Erythroblast (primary cell): ENCODE data around the gene DHX58.

Experiments
- GATA1 ChIP-seq: IDR thresholded peaks from 2 replicates; pipeline ENCODE4 v1.6.1; 2011; ENCODE audit warnings: low read depth, mild to moderate bottlenecking, control low read depth, low read length, moderate library complexity
- POLR2A ChIP-seq: IDR thresholded peaks from 2 replicates; pipeline ENCODE4 v1.6.1; 2011; ENCODE audit warnings: mild to moderate bottlenecking, low read length

DNA sequence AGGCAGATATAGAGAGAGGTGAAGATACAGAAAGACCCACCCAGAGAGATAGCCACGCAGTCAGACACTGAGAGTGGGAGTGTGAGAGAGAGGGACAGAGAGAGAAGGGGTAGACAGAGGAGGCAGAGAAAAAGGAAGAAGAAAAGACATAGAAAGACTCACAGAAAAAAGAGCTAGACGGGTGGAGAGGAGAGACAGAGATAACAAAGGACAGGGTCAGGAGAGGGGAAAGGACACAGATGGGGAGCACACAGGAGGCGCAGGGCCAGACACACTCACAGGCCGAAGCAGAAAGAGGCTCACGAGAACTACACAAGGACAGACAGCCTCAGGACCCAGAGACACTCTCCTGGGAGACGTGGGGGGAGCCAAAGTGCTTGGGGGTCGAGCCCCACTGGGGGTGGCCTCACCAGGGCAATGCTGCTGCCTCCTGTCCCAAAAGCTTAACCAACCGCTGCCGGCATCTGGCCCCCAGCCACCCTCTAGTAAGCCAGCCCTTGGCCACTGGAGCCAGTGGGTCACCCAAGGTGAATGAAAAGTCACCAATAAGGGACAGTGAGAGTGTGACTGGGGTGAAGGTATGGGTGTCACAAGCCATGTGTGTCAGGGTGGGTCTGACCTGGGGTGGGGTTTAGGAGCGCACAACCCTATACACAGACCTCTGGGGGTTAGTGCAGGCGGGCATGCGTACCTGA lies 18.0 kb downstream of the DHX58 start:
- TF ChIP-seq POLR2A (no peak), GATA1 (no peak)
